RPMI7951 (cell line): Measurements from ENCODE around the gene NTM. TPM values are rescaled to one million over a fixed set of nuclear protein-coding genes. Genes with fewer than 3 reads are reported as not detected.

Experiments
- DNase-seq: peaks from one replicate; pipeline ENCODE4 v3.0.0-alpha.2; 2012; ENCODE audit warnings: low read depth
- total RNA-seq: library from RNA; depleted of rRNA; stranded (reverse); fragments of >200 nt; shearing (Covaris generic); gene quantifications from 2 replicates; pipeline ENCODE4 v1.2.3, GENCODE V29; 2014

Gene NTM
- total RNA-seq, 1 experiment from 2014 or later: 47.8 TPM

DNA sequence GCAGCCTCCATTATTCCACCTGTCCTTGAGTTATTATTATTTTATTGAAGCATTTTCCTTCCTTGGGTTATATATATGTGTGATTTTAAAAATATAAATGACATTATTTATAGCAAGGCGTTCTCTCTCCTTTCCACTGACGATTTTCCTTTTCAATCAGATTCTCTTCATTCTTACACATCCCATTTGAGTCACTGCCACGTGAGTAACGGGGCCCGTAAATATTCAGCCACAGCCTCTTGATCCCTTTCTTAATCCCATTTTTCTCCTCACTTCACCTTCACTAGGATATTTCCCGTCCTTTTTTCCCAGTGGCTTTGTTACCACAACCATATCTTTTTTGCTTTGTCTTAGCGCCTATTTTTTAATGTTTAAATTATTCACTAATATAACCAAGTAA, 396.2 kb downstream of the NTM start:
- peak; percentile 46 for DNase-seq

DNA sequence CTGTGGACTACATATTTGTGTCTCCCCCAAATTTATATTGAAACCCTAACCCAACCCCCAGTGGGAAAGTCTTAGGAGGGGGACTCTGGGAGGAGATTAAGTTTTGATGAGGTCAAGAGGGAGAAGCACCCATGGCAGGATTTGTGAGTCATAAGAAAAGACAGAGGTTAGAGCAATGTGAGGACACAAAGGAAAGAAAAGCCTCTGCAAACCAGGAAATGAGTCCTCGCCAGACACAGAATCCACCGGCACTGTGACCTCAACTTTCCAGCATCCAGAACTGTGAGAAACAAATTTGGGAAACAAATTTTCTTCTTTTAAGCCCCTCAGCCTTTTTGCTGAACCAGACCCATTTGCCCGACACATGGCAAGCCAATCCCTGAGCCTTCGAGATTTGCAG, 397.0 kb downstream of the NTM start:
- DNase-seq: peak; percentile 75

DNA sequence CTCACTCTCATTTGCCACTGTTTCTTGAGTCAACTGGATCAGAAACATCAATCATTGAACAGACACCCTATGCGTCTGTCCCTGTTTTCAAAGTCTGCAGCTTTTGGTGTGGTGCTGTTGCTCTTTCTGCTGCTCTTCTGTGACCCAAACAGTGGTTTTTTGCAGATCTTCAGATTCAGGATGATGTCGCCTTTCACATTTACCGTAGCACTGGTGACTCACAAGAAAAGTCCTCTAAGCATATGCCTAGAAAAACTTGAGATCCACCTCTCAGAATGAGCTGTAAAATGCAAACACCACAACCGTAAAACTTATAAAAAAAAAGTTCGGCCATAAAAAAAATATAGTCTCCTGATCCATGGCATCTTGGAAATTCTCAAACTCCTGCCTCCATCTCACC, 400.4 kb downstream of the NTM start:
- DNase-seq: peak; percentile 49

DNA sequence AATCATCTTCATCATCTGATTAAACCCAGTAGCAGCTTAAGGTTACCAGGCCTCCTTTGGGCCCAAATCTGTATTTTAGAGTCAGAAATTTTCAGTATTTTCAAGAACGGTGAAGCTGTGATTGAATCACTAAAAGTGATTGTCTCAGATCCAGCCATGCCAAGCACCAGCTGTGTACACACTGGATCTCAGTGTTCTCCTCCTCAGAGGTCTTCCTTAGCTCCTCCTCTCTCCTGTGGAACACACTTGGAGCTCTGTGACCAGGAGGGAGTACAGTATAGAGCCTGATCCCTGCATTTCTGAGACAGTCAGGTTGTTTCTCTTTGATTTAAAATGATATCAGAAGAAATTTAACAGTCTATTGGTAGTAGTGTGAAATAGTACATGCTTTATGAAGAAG, 401.1 kb downstream of the NTM start:
- no peak for DNase-seq

DNA sequence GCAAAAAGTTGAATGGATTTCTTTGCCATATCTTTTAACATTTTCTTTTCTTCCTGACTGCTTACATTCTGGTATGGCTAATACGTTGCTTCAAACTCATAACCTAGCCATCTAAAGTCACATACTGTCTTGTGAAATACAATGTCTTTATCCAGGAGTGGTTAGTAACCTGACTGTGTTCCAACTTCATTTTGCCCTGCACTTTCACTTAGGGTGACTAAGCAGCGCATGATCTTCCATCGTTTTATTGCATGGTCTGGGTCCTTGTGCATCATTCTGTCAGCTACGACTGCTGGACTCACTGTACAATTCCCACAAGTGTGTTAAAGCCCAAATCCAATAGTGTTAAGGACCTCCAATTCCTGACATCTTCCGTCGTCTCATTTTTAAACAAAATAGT, 403.2 kb downstream of the NTM start:
- peak; percentile 58 for DNase-seq

DNA sequence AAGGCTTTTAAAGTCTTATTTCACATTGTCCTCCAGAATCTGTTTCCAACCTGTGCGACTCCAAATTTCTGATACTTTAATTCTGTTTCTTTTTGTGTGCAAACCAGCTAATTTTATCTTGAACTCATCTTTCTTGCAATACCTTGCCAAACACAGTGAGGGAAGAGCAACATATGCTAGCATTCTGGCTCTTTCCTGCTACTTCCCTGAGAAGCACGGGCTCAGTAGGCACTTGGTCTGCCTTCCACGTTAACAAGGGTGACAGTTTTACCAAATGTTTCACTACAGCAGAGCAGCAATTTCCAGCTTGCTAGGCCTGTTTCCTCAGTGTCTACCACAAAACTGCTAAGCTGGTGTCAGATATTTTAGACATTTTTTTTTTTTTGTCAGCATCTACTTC, 405.8 kb downstream of the NTM start:
- DNase-seq: no peak

DNA sequence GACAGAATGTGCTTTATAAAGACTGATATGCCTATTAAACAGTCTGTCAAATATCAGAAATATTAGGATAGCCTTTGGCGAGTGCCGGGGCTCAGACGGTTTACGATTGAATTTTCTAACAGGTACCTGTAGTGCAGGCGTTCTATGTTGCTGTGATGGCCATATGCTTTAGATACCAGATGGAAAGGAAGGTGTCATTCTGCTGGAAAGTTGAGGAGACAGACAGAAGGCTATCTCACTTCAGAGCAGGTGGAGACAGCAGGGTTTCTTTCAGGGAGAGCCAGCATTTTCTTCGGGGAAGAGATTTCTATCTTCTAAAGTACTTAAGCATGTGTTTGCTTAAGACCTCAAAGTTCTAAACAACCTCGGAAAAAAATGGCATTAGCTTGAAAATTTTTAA, 415.4 kb downstream of the NTM start:
- no peak for DNase-seq

DNA sequence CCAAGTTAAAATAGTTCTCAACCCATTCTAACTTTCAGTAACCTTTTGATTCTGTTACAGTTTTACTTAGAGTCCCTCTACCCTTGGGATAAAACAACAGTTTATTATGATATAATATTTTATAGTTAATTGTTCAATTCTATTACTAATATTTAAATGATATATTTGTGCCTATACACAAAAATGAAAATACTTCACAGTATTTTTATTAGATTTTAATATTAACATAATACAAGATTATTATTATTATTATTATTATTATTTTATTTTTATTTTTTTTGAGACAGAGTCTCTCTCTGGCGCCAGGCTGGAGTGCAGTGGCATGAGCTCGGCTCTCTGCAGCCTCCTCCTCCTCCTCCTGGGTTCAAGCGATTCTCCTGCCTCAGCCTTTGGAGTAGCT, 416.7 kb downstream of the NTM start:
- no peak for DNase-seq

DNA sequence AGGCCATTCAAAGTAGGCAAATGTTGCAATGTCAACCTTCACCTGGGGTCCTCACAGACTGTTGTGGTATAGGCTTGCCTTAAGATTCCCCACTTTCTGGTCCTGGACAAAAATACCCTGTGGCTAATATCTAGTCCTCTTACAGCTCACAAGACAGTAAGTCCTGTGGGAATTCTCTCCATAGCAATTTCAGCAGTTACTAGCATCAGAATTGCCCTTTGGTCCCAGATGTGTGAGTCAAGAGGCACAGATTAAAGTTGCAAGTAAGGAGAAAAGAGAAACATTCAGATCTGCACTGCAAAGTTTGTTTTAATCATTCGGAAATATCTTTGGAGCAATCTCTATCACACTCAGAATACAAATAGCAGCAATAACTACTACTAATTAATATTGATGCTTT, 420.2 kb downstream of the NTM start:
- DNase-seq: no peak

DNA sequence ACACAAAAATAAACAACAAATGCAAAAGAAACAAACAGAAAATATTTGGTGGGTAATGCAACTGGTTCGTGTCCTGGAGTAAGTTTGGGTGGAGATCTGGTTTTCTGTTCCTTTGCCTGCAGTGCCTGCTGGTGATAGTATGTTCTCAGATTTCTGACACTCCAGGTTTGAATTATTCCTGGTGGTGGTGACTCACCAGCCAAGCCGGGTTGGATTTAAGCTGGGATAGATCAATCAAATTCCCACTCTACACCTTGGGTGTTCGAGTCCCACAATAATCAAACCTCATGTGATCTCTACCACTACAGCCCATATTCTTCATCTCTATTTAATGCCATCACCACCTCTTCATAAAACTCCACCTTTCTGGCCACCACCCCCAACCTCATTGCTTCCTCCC, 421.8 kb downstream of the NTM start:
- DNase-seq: peak; percentile 22

DNA sequence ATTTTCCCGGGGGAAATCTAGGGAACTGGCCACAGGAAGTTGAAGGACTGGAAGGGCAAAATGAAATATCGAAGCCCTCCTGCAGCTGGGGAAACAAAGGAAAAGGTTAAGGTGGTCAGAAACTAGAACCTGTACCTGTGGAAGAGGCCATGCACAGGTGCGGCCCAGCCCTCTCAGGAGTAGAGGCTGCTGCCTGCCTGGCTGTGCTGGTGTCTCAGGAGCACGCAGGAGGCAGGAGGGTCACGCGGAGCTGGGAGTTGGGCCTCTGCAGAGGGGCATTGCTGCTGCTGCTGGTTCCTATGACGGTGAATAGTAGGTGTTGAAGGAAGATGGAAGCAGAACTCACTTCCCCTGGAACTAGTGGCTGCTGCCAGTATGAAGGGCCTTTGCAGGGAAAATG, 425.7 kb downstream of the NTM start:
- DNase-seq: no peak

DNA sequence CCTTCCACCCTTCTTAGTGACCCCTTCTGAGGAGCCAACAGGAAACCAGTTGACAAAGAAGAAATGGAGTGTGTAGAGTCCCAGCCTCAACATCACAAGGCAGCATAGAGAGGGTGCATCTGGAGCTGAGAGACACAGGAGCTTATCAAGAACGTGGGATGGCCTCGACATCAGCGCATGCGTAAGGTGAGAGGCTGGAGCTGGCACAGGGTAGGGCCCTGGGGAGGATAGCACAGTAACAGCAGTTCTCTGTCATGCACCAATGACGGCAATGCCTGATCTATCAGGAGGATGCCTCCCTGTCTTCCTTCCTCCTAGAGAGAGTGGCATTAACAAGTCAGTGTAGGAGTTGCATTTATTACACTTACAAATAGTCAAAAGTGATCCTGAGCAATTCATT, 426.1 kb downstream of the NTM start:
- no peak for DNase-seq

DNA sequence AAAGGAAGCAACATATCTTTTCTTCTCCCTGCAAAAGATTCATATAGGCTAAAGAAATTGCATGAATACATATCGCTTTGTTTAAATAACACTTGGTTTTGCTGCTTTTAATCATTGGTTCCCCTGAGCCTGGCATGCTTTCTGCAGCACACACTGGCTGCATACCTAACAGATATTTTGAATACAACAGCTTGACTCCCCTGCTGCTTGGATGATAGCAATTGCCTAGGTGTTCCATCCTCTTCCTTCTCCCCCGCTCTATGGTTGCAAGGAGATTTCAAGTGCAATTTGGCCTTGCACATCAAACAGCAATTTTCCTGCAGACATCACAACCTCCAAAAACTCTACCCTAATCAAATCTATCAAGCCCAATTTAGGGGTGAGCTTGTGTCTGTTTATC, 430.0 kb downstream of the NTM start:
- no peak for DNase-seq

DNA sequence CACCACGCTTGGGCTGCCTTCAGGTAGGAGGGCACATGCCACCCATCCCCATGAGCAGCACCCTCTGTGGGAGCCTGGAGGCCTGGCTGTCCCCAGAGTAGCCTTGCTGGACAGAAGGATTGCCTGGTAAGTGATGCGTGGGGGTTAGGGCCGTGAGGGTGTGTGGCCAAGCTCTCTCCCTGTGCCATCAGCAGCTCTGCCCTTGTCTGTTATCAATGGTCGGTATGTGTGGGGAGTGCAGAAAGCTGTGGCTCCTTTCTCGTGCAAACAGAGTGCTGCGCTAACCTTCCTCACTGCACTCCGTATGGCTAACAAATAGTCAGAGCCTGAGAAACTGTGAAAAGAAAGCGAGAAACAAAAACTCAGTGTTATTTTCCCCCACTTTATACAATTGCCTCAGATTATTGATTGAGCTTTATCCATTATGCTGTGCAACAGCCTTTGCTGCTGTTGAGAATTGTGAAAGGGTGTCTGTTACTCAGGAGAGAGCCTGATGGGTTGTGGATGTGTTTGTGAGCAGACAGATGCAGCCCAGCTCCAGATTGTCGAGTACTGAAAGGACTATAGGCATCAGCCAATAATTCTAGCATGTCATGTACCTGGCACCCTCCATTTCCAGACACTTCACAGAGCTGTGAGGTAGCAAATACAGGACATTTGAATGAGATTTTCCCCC, 432.2 kb downstream of the NTM start:
- no peak for DNase-seq

DNA sequence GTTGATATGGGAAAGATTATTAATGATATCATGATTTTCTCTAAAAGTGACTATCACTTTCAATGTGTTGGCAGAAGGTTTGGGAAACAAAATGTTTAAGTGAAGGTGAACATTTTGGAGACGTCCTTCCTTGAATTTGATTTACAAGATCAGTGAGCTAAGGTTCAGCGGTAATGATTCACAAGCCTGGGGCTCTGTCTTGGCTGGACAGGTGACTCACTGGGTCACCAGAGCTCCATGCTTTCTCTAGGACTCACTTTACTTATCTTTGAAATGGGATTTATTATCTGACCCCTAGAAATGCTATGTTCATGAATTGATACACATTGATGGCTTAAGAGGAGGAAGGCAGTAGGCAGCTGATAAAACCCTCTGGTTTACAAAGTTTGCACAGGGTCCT, 437.5 kb downstream of the NTM start:
- peak; percentile 52 for DNase-seq

DNA sequence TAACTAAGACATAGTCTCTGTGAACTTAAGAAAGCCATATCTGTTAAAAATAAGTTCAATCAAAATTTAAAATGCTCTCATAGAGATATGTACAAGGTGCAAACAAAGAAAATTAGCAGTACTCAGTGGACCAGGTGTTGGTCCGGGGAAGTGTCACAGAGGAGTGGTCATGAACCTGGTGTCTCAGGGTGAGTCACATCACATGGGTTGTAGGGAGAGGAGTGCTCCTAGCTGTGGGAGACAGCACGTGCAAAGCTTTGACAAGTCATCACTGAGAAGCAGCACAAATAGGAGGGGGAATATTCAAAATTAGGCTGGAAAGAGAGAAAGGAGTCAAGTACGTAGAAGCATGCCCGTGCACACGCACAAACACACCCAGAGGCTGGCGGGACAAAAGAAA, 438.1 kb downstream of the NTM start:
- DNase-seq: peak; percentile 42

DNA sequence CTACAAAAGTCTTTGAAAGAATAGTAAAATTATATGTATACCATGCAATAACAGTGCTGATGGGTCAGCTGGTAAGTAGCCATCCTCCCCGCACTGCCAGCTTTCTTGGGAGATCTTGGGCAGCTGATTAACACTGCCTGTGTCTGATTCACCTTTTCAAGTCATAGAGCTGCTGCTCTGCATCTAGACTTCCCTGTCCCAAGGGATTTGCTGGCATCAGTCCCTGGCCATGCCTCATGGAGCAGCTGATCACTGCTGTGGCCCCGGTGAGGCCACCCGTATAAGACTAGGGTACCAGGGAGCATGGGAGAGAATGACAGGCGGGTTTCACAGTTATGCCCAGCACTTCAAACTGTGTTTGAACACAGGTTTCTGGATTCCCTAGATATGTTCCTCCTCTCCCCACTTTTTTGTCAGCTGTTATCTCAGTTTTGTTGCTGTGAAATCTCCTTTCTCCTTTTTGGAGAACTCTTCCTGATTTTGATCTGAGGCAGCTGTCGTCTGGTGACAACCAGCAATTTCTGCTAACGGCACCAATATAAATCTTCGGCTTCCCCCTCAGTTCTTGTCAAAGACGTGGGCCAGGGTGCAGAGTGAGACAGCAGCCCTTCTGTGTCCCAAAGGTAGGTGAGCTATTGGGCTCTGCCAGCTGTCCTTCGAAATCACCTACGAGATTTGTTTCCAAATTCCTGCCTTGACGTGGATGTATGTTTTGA, 438.9 kb downstream of the NTM start:
- DNase-seq: peak; percentile 57

DNA sequence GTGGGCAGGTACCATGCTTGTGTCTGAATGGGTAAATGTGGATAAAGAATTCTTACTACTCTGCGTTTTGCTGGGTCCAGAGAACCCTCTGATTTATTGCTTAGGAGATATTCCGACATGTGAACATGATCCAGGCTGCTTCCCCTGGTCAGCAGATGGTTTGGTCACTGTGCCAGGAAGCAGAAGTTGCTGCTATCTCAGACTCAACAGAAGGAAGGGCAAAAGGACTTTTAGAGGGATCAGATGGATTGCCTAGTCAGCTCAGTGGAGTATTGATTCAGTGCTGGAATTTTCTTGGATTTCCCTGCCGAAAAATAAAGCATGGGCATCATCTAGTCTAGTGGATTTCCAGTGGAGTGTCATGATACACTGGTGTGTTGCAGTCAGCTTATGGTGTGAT, 440.1 kb downstream of the NTM start:
- peak; percentile 24 for DNase-seq

DNA sequence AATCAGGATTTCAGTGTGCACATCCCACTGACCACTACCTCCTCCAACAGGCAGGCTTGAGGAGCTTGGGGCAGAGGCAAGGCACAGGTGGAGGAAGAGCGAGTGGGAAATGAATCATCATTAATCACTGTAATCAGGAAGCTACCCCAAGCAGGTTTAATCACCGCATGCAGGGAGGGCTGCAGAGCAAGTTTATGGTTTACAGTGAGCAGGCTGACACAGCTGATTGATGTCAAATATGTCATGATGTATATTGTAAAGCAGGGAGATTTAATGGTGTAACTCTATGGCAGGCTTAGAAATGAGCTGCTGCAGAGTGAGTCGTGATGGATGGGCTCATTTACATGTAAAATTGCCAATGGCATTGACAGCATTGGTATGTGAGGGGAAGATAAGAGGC, 441.0 kb downstream of the NTM start:
- DNase-seq: peak; percentile 41

DNA sequence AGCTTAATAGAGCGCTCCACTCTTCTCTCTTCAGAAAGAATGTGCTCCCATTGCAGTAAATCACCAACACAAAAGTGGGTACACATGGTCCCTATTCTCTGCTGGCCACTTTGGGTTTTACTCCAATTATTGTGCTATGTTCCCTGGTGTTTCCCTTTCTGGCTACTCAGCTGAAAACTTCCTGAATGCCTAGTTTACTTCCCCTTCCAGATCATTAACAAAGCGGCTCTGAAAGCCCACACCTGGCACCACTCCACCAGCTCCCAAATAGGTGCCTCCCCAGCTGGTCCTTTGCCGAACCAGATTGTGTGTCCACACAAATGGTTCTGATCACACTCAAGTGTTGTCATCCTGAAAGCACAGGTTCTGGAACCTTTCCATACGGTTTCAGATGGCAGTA, 443.7 kb downstream of the NTM start:
- no peak for DNase-seq

DNA sequence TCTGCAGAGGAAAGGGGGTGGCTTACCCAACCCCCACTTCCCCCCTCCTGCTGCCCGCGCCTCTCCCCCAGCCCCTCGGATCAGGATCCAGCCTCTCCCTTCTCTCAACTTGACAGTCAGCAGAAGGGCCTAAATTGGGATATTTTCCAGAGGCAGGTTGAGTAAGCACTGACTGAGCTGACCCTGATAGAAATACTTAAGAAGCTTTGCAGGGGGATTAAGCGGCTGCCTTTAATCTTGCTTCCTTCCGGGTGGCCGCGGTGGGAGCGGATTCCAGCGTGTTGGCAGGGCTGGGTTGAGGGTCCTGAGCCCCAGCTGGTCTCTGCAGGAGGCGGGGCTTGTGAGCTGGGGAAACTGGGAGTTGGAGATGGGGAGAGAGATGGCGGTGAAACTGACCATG, 445.2 kb downstream of the NTM start:
- DNase-seq: no peak

DNA sequence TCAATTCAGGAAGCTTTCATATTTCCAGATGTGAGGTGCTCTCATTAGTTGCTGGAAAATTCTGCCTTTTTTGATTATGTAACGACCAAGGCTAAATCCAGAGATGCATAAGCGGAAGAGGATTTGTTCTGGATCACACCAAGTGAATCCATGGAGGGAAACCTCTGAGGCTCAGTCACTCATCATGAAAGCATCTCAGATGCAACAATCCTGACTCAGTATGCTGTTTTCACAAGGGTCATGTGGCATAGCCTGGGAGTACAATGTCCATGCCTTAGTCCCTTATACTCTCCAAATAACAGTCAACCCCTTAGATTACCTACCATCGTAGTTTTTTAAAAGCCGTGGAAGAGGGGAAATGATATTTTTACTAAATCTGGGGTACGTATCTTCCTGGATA, 445.6 kb downstream of the NTM start:
- peak; percentile 54 for DNase-seq

DNA sequence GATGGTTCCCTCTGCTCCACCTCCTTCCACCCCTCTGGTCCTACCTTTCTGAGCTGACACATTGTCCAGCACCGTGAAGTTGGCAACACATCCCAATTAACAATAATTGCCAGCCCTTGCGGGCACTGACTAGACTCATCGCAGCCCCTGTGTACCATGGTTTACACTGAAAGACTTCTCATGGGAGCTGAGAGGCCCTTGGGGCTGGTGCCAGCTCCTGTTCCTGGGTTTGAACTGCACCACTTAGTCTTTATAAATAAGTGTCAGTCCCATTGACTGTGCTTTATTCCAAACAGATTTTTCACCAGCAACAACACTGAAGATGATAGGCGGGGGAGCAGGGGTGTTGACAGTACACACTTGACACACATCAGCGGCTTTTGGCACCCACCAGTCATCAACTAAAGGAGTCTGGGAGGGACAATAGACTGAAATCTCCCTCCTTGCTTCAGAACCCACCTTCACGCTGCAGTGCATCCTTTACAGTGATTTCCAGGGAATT, 447.3 kb downstream of the NTM start:
- no peak for DNase-seq

DNA sequence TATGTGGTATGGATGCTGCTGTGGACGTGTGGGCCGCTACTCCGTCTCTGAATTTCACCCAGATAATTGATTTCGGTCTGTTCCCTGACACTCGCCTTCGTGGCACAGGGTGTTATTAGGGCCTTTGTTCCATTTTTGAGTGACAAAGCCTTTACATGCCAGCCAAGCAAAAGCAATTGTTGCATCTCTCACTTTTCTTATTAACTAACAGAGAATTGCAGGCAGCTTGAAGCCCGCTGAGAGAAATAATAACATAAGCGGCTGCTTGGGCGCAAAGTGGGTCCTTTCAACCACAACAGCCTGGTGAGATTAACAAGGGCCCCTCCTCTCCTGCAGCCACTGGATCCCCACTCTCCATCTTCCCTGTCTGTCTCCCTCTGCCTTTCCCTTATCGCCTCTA, 449.4 kb downstream of the NTM start:
- DNase-seq: no peak
